Measurements from ENCODE around the gene CA12.

The CA12 gene

DNA sequence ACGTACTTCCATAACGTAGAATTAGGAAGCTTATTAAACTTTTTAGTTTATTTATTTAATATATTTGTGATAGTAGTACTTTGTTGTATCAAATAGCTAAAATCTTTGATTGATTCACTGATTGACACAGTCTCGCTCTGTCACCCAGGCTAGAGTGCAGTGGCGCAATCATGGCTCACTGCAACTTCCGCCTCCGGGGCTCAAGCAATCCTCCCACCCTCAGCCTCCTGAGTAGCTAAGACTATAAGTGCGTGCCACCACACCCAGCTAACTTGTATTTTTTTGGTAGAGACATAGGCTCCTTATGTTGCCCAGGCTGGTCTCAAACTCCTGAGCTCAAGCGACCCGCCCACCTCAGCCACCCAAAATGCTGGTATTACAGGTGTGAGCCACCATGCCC, 98.5 kb downstream of the CA12 start:
- TF ChIP-seq SNAI2 (CRISPR knock-in tag; IDR thresholded peaks at IDR 0.05): no peak
- TF ChIP-seq, protein P1, sequence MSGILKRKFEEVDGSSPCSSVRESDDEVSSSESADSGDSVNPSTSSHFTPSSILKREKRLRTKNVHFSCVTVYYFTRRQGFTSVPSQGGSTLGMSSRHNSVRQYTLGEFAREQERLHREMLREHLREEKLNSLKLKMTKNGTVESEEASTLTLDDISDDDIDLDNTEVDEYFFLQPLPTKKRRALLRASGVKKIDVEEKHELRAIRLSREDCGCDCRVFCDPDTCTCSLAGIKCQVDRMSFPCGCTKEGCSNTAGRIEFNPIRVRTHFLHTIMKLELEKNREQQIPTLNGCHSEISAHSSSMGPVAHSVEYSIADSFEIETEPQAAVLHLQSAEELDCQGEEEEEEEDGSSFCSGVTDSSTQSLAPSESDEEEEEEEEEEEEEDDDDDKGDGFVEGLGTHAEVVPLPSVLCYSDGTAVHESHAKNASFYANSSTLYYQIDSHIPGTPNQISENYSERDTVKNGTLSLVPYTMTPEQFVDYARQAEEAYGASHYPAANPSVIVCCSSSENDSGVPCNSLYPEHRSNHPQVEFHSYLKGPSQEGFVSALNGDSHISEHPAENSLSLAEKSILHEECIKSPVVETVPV (CRISPR knock-in tag; IDR thresholded peaks at IDR 0.05): no peak
- TF ChIP-seq ESRRG (CRISPR knock-in tag; IDR thresholded peaks at IDR 0.05): no peak
- no peak for TF ChIP-seq OSR1 (CRISPR knock-in tag; IDR thresholded peaks at IDR 0.05)
- TF ChIP-seq TOX (CRISPR knock-in tag; IDR thresholded peaks at IDR 0.05; ENCODE audit: borderline replicate concordance): no peak
- TF ChIP-seq, protein P2, sequence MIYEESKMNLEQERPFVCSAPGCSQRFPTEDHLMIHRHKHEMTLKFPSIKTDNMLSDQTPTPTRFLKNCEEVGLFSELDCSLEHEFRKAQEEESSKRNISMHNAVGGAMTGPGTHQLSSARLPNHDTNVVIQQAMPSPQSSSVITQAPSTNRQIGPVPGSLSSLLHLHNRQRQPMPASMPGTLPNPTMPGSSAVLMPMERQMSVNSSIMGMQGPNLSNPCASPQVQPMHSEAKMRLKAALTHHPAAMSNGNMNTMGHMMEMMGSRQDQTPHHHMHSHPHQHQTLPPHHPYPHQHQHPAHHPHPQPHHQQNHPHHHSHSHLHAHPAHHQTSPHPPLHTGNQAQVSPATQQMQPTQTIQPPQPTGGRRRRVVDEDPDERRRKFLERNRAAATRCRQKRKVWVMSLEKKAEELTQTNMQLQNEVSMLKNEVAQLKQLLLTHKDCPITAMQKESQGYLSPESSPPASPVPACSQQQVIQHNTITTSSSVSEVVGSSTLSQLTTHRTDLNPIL (CRISPR knock-in tag; IDR thresholded peaks at IDR 0.05; ENCODE audit: low read depth): no peak
- no peak for TF ChIP-seq ZFP30 (CRISPR knock-in tag; IDR thresholded peaks at IDR 0.05)
- TF ChIP-seq ISL1 (CRISPR knock-in tag; IDR thresholded peaks at IDR 0.05): no peak
- no peak for TF ChIP-seq ZC3H10 (CRISPR knock-in tag; IDR thresholded peaks at IDR 0.05)
- TF ChIP-seq GLIS3 (CRISPR knock-in tag; IDR thresholded peaks at IDR 0.05): no peak
- TF ChIP-seq PPARA (CRISPR knock-in tag; IDR thresholded peaks at IDR 0.05; ENCODE audit: borderline replicate concordance): no peak
- no peak for TF ChIP-seq ZFP3 (CRISPR knock-in tag; IDR thresholded peaks at IDR 0.05)
- no peak for TF ChIP-seq RARB (CRISPR knock-in tag; IDR thresholded peaks at IDR 0.05)
- no peak for TF ChIP-seq ZNF565 (CRISPR knock-in tag; conservative IDR thresholded peaks at IDR 0.05; ENCODE audit: low read depth)
- no peak for TF ChIP-seq ZNF70 (CRISPR knock-in tag; IDR thresholded peaks at IDR 0.05)
- no peak for TF ChIP-seq TCF4 (CRISPR knock-in tag; IDR thresholded peaks at IDR 0.05; ENCODE audit: borderline replicate concordance)
- TF ChIP-seq, protein P3, sequence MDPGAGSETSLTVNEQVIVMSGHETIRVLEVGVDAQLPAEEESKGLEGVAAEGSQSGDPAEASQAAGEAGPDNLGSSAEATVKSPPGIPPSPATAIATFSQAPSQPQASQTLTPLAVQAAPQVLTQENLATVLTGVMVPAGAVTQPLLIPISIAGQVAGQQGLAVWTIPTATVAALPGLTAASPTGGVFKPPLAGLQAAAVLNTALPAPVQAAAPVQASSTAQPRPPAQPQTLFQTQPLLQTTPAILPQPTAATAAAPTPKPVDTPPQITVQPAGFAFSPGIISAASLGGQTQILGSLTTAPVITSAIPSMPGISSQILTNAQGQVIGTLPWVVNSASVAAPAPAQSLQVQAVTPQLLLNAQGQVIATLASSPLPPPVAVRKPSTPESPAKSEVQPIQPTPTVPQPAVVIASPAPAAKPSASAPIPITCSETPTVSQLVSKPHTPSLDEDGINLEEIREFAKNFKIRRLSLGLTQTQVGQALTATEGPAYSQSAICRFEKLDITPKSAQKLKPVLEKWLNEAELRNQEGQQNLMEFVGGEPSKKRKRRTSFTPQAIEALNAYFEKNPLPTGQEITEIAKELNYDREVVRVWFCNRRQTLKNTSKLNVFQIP (CRISPR knock-in tag; IDR thresholded peaks at IDR 0.05; ENCODE audit: borderline replicate concordance, low read depth): no peak
- TF ChIP-seq ARNTL (CRISPR knock-in tag; IDR thresholded peaks at IDR 0.05; ENCODE audit: borderline replicate concordance, low read depth): no peak
- no peak for TF ChIP-seq ZNF8 (CRISPR knock-in tag; IDR thresholded peaks at IDR 0.05)
- ATAC-seq: no peak

DNA sequence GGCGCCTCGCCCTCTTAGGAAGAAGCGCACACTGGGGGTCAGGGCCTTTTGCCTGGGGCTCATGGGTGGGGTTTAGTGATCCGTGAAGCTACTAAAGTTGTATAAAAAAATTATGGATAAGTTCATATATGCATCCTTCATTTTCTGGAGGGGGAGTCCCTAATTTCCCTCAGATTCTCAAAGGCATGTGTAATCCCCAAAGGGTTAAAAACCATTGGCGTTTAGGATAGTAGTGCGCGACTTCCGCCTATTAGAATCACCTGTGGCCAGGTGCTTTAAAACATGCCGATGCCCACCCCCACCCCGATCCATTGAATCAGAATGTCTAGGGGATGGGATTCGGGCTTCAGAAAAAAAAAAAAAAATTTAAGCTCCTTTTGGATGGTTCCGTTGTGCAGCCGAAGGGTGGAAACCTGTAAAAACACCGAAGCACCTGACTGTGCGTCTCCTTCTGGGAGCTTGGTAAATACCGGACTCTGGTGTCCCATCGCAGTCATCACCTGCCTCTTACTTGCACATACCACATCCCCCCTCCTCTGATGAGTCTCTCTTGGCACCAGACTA, 103.7 kb downstream of the CA12 start:
- no peak for ATAC-seq
- TF ChIP-seq OSR1 (CRISPR knock-in tag; IDR thresholded peaks at IDR 0.05) (no peak), ZFP30 (CRISPR knock-in tag; IDR thresholded peaks at IDR 0.05) (no peak), ZC3H10 (CRISPR knock-in tag; IDR thresholded peaks at IDR 0.05) (no peak), CSDC2 (CRISPR knock-in tag; IDR thresholded peaks at IDR 0.05) (no peak), ZNF70 (CRISPR knock-in tag; IDR thresholded peaks at IDR 0.05) (no peak), ARNTL (CRISPR knock-in tag; IDR thresholded peaks at IDR 0.05; ENCODE audit: borderline replicate concordance, low read depth) (no peak), ESRRG (CRISPR knock-in tag; IDR thresholded peaks at IDR 0.05) (no peak), BACH2 (CRISPR knock-in tag; IDR thresholded peaks at IDR 0.05; ENCODE audit: borderline replicate concordance) (no peak), ZNF565 (CRISPR knock-in tag; conservative IDR thresholded peaks at IDR 0.05; ENCODE audit: low read depth) (no peak), PPARA (CRISPR knock-in tag; IDR thresholded peaks at IDR 0.05; ENCODE audit: borderline replicate concordance) (no peak)
- TF ChIP-seq, protein P4, sequence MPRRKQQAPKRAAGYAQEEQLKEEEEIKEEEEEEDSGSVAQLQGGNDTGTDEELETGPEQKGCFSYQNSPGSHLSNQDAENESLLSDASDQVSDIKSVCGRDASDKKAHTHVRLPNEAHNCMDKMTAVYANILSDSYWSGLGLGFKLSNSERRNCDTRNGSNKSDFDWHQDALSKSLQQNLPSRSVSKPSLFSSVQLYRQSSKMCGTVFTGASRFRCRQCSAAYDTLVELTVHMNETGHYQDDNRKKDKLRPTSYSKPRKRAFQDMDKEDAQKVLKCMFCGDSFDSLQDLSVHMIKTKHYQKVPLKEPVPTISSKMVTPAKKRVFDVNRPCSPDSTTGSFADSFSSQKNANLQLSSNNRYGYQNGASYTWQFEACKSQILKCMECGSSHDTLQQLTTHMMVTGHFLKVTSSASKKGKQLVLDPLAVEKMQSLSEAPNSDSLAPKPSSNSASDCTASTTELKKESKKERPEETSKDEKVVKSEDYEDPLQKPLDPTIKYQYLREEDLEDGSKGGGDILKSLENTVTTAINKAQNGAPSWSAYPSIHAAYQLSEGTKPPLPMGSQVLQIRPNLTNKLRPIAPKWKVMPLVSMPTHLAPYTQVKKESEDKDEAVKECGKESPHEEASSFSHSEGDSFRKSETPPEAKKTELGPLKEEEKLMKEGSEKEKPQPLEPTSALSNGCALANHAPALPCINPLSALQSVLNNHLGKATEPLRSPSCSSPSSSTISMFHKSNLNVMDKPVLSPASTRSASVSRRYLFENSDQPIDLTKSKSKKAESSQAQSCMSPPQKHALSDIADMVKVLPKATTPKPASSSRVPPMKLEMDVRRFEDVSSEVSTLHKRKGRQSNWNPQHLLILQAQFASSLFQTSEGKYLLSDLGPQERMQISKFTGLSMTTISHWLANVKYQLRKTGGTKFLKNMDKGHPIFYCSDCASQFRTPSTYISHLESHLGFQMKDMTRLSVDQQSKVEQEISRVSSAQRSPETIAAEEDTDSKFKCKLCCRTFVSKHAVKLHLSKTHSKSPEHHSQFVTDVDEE (CRISPR knock-in tag; IDR thresholded peaks at IDR 0.05): no peak
- TF ChIP-seq, protein P3 (CRISPR knock-in tag; IDR thresholded peaks at IDR 0.05; ENCODE audit: borderline replicate concordance, low read depth): no peak
